ENCODE measurements around the gene LGMN.
"Not testable (repeated sequence)": the region's sequence is repeated elsewhere in the genome, so short reads cannot be mapped to it uniquely, and the experiment has no call there.

GRCh38 chr14:92750222-92750728, 1.8 kb upstream of the LGMN start:
- TF ChIP-seq CTCF (conservative IDR thresholded peaks at IDR 0.05; ENCODE audit: low read length); EZH2phosphoT487 (IDR thresholded peaks at IDR 0.05; ENCODE audit: borderline replicate concordance, low read depth, low read length): not testable (repeated sequence)
